GM23248 (cell line): Measurements from ENCODE around the gene DRD2. TPM values are rescaled to one million over a fixed set of nuclear protein-coding genes. Genes with fewer than 3 reads are reported as not detected.

Source experiments
- DNase-seq: peaks from one replicate; pipeline ENCODE4 v3.0.0-alpha.2; 2015
- H2AFZ ChIP-seq: fragments of 200-600 bp; sonication (generic); 2 replicates; pipeline ENCODE4 v1.6.1; 2016; ENCODE audit warnings: antibody characterized with exemption
- H3F3A ChIP-seq: fragments of 200-600 bp; sonication (generic); 2 replicates; pipeline ENCODE4 v1.6.1; 2016; ENCODE audit warnings: mild to moderate bottlenecking, antibody characterized with exemption, mixed run types; ENCODE audit not compliant: insufficient read depth
- H3K27ac ChIP-seq: fragments of 200-600 bp; sonication (generic); 2 replicates; pipeline ENCODE4 v1.5.1; 2016; ENCODE audit warnings: mild to moderate bottlenecking
- H3K27me3 ChIP-seq: fragments of 200-600 bp; sonication (generic); replicated peaks from 2 replicates; pipeline ENCODE4 v1.6.1; 2016; ENCODE audit warnings: mild to moderate bottlenecking; ENCODE audit not compliant: insufficient read depth
- H3K36me3 ChIP-seq: fragments of 200-600 bp; sonication (generic); 2 replicates; pipeline ENCODE4 v1.6.1; 2016; ENCODE audit warnings: low read depth, mild to moderate bottlenecking
- H3K4me1 ChIP-seq: fragments of 200-600 bp; sonication (generic); 2 replicates; pipeline ENCODE4 v1.6.1; 2016; ENCODE audit warnings: mild to moderate bottlenecking; ENCODE audit not compliant: insufficient read depth
- H3K4me2 ChIP-seq: fragments of 200-600 bp; sonication (generic); one replicate; pipeline ENCODE4 v1.6.1; 2016; ENCODE audit warnings: mild to moderate bottlenecking; ENCODE audit not compliant: unreplicated experiment
- H3K4me3 ChIP-seq: fragments of 200-600 bp; sonication (generic); 2 replicates; pipeline ENCODE4 v1.5.1; 2016; ENCODE audit warnings: mild to moderate bottlenecking
- H3K79me2 ChIP-seq: fragments of 200-600 bp; sonication (generic); 2 replicates; pipeline ENCODE4 v1.6.1; 2016; ENCODE audit warnings: mild to moderate bottlenecking; ENCODE audit not compliant: insufficient read depth
- H3K9ac ChIP-seq: fragments of 200-600 bp; sonication (generic); 2 replicates; pipeline ENCODE4 v1.6.1; 2016; ENCODE audit warnings: mild to moderate bottlenecking
- H3K9me2 ChIP-seq: fragments of 200-600 bp; sonication (generic); 2 replicates; pipeline ENCODE4 v1.6.1; 2016; ENCODE audit warnings: mixed run types, mild to moderate bottlenecking, moderate library complexity; ENCODE audit not compliant: insufficient read depth
- H3K9me3 ChIP-seq: fragments of 200-600 bp; sonication (generic); one replicate; pipeline ENCODE4 v1.6.1; 2017; ENCODE audit warnings: low read depth
- H4K20me1 ChIP-seq: fragments of 200-600 bp; sonication (generic); 2 replicates; pipeline ENCODE4 v1.6.0; 2016; ENCODE audit not compliant: insufficient read depth
- EZH2 ChIP-seq: fragments of 200-600 bp; sonication (generic); IDR thresholded peaks from 2 replicates; pipeline ENCODE4 v1.6.1; 2018; ENCODE audit warnings: antibody characterized with exemption, mild to moderate bottlenecking; ENCODE audit not compliant: insufficient read depth, poor library complexity, severe bottlenecking
- EZH2phosphoT487 ChIP-seq: fragments of 200-600 bp; sonication (generic); IDR thresholded peaks from 2 replicates; pipeline ENCODE4 v1.6.1; 2018; ENCODE audit warnings: antibody characterized with exemption, moderate library complexity, mild to moderate bottlenecking, low read depth; ENCODE audit not compliant: insufficient read depth
- WGBS, 2 experiments: methylation state at CpG; one replicate each; pipeline ENCODE4 v1.1.6; 2015 to 2017; ENCODE audit warnings: low lambda C conversion rate in 2 of 2, low coverage in 1 of 2; ENCODE audit errors: missing lambda C conversion rate in 2 of 2; 5-methylcytosine and 5-hydroxymethylcytosine counted together
- in situ Hi-C: fragments of 300-500 bp; cut with MboI; formaldehyde crosslinking; loops from 2 replicates; pipeline ENCODE4 v1.15.0; 2020
- polyA plus RNA-seq: library from polyadenylated mRNA; unstranded; fragments of >200 nt; fragmentation: Nextera tagmentation; extraction: Ambion mirVana; gene quantifications from 2 replicates; pipeline ENCODE4 v1.2.1, GENCODE V29; 2016
- total RNA-seq: library from RNA; depleted of rRNA; stranded (reverse); fragments of >200 nt; shearing (Covaris generic); gene quantifications from 2 replicates; pipeline ENCODE4 v1.2.3, GENCODE V29; 2014

Gene DRD2
- total and polyA plus RNA-seq, 2 experiments from 2014 or later, result not detected

- Histone ChIP-seq H3K36me3 (no peaks in the 10 kb centered on the region), H3K9ac (no peak overlapping the region), H3K4me3 (no peak overlapping the region), H3K4me2 (no peak overlapping the region), H2AFZ (no peak overlapping the region; the same call in 1 of the 2 replicates), H3K27me3 (peaks cover 25% of the 10 kb centered on the region), H3K9me2 (no peaks in the 10 kb centered on the region), H3K79me2 (no peaks in the 10 kb centered on the region), H3K9me3 (no peaks in the 10 kb centered on the region), H4K20me1 (no peaks in the 10 kb centered on the region), H3F3A (no peaks in the 10 kb centered on the region), H3K27ac (no peak overlapping the region), H3K4me1 (peaks cover 4% of the 10 kb centered on the region; the same call in 1 of the 2 replicates)
- peak; percentile 75 for DNase-seq
- WGBS, 2 experiments, result 37 to 40% methylated on average over 8 of the region's 8 CpGs
- in situ Hi-C loops, result no loop called here
- no peak for TF ChIP-seq EZH2
- TF ChIP-seq EZH2phosphoT487, result no peak
Observed at GRCh38 chr11:113447621-113448315, 27.4 kb downstream of the DRD2 start.

DNA sequence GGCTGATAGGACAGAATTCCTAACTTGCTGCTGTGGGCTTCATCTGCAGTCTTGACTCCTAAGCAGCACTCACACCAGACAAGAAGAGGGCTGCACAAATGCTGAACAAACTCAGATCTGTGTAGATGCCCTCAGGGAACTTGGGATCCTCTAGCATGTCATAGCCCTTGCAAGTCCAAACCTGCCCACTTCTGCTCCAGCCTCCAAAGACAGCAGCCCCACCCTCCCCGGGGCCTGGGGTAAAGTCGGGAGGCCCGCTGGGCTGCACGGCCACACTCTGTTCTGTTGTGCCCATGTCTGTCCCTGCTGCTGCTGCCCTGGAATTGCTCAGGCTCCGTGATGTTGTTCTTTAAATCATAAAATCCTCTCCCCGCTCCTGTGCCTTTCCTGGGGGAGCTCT, 28.3 kb downstream of the DRD2 start:
- H3K79me2 ChIP-seq, result no peaks in the 10 kb centered on the region
- H4K20me1 ChIP-seq, result no peaks in the 10 kb centered on the region
- TF ChIP-seq EZH2phosphoT487 (no peak), EZH2 (no peak)
- WGBS, 2 experiments, result 57 to 64% methylated on average over 6 of the region's 6 CpGs
- H3K9me3 ChIP-seq, result no peaks in the 10 kb centered on the region
- H3K9ac ChIP-seq, result no peak overlapping the region
- no peaks in the 10 kb centered on the region for H3K4me1 ChIP-seq
- H3K36me3 ChIP-seq, result no peaks in the 10 kb centered on the region
- H2AFZ ChIP-seq, result no peak overlapping the region
- H3K27ac ChIP-seq, result no peak overlapping the region
- DNase-seq, result no peak
- H3K9me2 ChIP-seq, result no peaks in the 10 kb centered on the region
- H3F3A ChIP-seq, result no peaks in the 10 kb centered on the region
- in situ Hi-C loops, result no loop called here
- H3K27me3 ChIP-seq, result peaks cover 33% of the 10 kb centered on the region
- no peak overlapping the region for H3K4me2 ChIP-seq
- no peak overlapping the region for H3K4me3 ChIP-seq

- in situ Hi-C loops, result no loop called here
- H3K4me2 ChIP-seq, result no peak overlapping the region
- H3K4me1 ChIP-seq, result no peaks in the 10 kb centered on the region
- DNase-seq, result peak; percentile 42
- no peak overlapping the region for H2AFZ ChIP-seq
- no peak overlapping the region for H3K27ac ChIP-seq
- TF ChIP-seq EZH2 (no peak), EZH2phosphoT487 (no peak)
- peaks cover 37% of the 10 kb centered on the region for H3K27me3 ChIP-seq
- no peak overlapping the region for H3K9ac ChIP-seq
- no peaks in the 10 kb centered on the region for H3K9me3 ChIP-seq
- H4K20me1 ChIP-seq, result no peaks in the 10 kb centered on the region
- H3F3A ChIP-seq, result no peaks in the 10 kb centered on the region
- no peaks in the 10 kb centered on the region for H3K79me2 ChIP-seq
- H3K4me3 ChIP-seq, result no peak overlapping the region
- H3K36me3 ChIP-seq, result no peaks in the 10 kb centered on the region
- WGBS, 2 experiments, result 63 to 71% methylated on average over 6 of the region's 6 CpGs
- no peaks in the 10 kb centered on the region for H3K9me2 ChIP-seq
Observed at GRCh38 chr11:113446112-113446511, 29.1 kb downstream of the DRD2 start.

- Histone ChIP-seq H3K9me2 (no peaks in the 10 kb centered on the region), H3K27me3 (peaks cover 51% of the 10 kb centered on the region), H4K20me1 (no peaks in the 10 kb centered on the region), H3K4me2 (no peak overlapping the region), H3K9ac (no peak overlapping the region), H3K4me3 (no peak overlapping the region), H3K9me3 (no peaks in the 10 kb centered on the region), H3K36me3 (no peaks in the 10 kb centered on the region), H3K27ac (no peak overlapping the region), H3F3A (no peaks in the 10 kb centered on the region), H3K4me1 (no peaks in the 10 kb centered on the region), H3K79me2 (no peaks in the 10 kb centered on the region), H2AFZ (no peak overlapping the region)
- no peak for TF ChIP-seq EZH2phosphoT487
- TF ChIP-seq EZH2, result no peak
- 3 to 5% methylated on average over 7 of the region's 7 CpGs for WGBS, 2 experiments
- DNase-seq, result no peak
- in situ Hi-C loops, result no loop called here
Observed at GRCh38 chr11:113444502-113445123, 30.6 kb downstream of the DRD2 start.
